ENCODE measurements around the gene DPAGT1. TPM values are rescaled to one million over a fixed set of nuclear protein-coding genes. Genes with fewer than 3 reads are reported as not detected.

DPAGT1 gene
- total RNA-seq, 1 donor, result 22.1 TPM

DNA sequence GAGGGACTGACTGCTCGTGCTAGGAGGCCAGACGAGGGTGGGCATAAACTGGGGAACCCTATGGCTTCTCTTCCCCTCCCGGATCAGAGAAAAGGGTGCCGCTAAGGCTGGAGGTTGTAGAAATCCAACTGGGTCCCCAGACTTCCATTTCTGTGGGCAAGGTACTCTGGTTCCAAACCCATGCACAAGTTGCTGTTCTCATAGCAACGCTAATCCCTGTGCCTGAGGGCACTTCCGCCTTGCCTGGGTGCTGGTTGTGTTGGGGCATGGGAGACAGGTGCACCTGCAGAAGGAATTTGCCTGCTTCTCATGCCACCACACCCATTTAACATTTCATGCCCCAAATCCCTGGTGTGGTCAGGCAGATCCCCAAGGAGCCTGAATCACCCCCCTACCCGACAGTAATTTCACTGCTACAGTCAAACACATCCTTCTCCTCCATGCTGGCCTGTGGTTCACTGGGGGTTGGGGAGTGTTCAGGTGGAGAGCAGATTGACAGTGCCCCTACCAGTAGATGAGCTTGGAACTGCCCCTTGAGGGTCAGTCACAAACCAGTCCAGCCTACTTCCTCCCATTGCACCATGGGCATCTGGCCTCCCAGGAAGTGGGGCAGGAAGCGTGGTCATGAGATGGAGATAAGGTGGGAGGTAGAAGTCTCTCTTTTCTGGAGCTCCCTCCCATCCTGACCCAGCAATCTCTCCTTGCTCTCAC lies 6.6 kb upstream of the DPAGT1 start:
- Histone ChIP-seq H4K20me1 (ENCODE audit: insufficient read depth, low read length) (peaks cover 12% of the 10 kb centered on the region), H3K27ac (ENCODE audit: low read depth, low read length) (peak overlapping the region; percentile 20), H3K79me2 (ENCODE audit: insufficient read depth, low read length) (peaks cover 24% of the 10 kb centered on the region), H3K4me1 (ENCODE audit: insufficient read depth, low read length) (peaks cover 19% of the 10 kb centered on the region), H3K4me3 (ENCODE audit: insufficient read depth, low read length) (peak overlapping the region; percentile 86), H3K27me3 (ENCODE audit: insufficient read depth, low read length) (no peaks in the 10 kb centered on the region), H2AFZ (ENCODE audit: low read length) (peak overlapping the region; percentile 86), H3K4me2 (ENCODE audit: insufficient read depth, low read length) (peak overlapping the region; percentile 96), H3K9me3 (ENCODE audit: low read depth, low read length) (no peaks in the 10 kb centered on the region), H3K36me3 (ENCODE audit: insufficient read depth, low read length) (peaks cover 25% of the 10 kb centered on the region)
- TF ChIP-seq, protein P1, sequence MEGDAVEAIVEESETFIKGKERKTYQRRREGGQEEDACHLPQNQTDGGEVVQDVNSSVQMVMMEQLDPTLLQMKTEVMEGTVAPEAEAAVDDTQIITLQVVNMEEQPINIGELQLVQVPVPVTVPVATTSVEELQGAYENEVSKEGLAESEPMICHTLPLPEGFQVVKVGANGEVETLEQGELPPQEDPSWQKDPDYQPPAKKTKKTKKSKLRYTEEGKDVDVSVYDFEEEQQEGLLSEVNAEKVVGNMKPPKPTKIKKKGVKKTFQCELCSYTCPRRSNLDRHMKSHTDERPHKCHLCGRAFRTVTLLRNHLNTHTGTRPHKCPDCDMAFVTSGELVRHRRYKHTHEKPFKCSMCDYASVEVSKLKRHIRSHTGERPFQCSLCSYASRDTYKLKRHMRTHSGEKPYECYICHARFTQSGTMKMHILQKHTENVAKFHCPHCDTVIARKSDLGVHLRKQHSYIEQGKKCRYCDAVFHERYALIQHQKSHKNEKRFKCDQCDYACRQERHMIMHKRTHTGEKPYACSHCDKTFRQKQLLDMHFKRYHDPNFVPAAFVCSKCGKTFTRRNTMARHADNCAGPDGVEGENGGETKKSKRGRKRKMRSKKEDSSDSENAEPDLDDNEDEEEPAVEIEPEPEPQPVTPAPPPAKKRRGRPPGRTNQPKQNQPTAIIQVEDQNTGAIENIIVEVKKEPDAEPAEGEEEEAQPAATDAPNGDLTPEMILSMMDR (IDR thresholded peaks at IDR 0.05; ENCODE audit: extremely low read depth, low read depth, low read length), result no peak
- peak; percentile 92 for DNase-seq (ENCODE audit: insufficient read length, low spot score, missing footprints)

GRCh38 chr11:119107538-119108145 lies 6.0 kb upstream of the DPAGT1 start:
- H4K20me1 ChIP-seq (ENCODE audit: insufficient read depth, low read length), result peaks cover 12% of the 10 kb centered on the region
- H3K9me3 ChIP-seq (ENCODE audit: low read depth, low read length), result no peaks in the 10 kb centered on the region
- peak overlapping the region; percentile 20 for H3K27ac ChIP-seq (ENCODE audit: low read depth, low read length)
- peak overlapping the region; percentile 86 for H3K4me3 ChIP-seq (ENCODE audit: insufficient read depth, low read length)
- H3K27me3 ChIP-seq (ENCODE audit: insufficient read depth, low read length), result no peaks in the 10 kb centered on the region
- H3K79me2 ChIP-seq (ENCODE audit: insufficient read depth, low read length), result peaks cover 24% of the 10 kb centered on the region
- DNase-seq (ENCODE audit: insufficient read length, low spot score, missing footprints), result peak; percentile 92
- peaks cover 19% of the 10 kb centered on the region for H3K36me3 ChIP-seq (ENCODE audit: insufficient read depth, low read length)
- H2AFZ ChIP-seq (ENCODE audit: low read length), result peak overlapping the region; percentile 86
- TF ChIP-seq, protein P1 (IDR thresholded peaks at IDR 0.05; ENCODE audit: extremely low read depth, low read depth, low read length), result no peak
- H3K4me2 ChIP-seq (ENCODE audit: insufficient read depth, low read length), result peak overlapping the region; percentile 96
- H3K4me1 ChIP-seq (ENCODE audit: insufficient read depth, low read length), result peaks cover 19% of the 10 kb centered on the region

DNA sequence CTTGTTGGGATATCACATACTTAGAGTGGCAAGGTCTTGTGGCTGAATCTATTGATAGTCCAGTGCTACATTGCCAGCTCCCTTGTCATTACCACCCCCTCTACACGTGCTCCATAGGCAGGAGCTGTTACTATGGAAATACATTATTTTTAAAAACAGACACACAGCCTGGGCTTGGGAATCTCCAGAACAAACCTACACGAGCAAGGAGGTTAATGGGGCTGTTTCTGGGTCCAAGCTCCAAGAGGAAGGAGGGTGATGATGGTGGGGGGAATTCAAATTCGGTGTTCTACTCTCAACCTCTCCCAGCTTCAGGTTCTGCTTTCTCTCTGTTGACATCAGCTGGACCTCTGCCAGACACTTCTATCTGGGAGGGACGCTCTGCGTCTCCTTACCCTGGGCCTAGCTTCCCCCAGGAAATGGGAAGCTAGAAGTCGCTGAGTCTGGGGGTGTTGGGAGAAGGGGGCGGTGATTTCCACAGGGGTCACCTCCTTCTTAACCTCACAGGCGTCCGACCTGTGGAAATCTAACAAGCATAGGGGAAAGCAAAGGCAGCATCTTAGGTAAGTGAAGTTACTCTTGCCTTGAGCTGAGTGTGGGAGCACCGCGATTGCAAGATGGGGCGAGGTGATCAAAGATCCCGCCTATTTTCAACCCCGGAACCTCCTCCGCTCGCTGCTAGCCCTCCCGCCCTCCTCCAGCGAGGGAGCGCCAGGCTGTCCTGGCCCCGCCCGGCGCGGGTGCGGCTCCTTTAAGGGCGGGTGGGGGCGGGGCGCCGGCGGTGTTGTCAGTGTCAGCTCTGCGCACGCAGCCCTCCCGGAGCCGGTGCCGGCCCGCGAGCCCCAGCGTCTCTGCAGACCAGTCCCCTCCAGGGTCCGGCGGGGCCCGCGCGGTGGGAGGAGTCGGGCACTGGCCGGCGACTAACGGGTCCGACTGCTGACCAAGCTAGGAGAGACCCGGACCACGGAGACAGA lies 5.2 kb upstream of the DPAGT1 start, which contains the start of gene C2CD2L:
Gene C2CD2L (plus strand): TSS at position 781 of the 974 bp plus-strand sequence. CDS start 398 bp downstream, outside the sequence.
- H3K79me2 ChIP-seq (ENCODE audit: insufficient read depth, low read length), result peaks cover 24% of the 10 kb centered on the region
- H3K4me3 ChIP-seq (ENCODE audit: insufficient read depth, low read length), result peak within 1 kb of the TSS; percentile 86
- peaks cover 12% of the 10 kb centered on the region for H4K20me1 ChIP-seq (ENCODE audit: insufficient read depth, low read length)
- TF ChIP-seq, protein P1 (IDR thresholded peaks at IDR 0.05; ENCODE audit: extremely low read depth, low read depth, low read length), result no peak
- peak within 1 kb of the TSS; percentile 90 for H2AFZ ChIP-seq (ENCODE audit: low read length)
- peaks cover 15% of the 10 kb centered on the region for H3K36me3 ChIP-seq (ENCODE audit: insufficient read depth, low read length)
- no peaks in the 10 kb centered on the region for H3K9me3 ChIP-seq (ENCODE audit: low read depth, low read length)
- H3K27ac ChIP-seq (ENCODE audit: low read depth, low read length), result peak within 1 kb of the TSS; percentile 82
- peak; percentile 99 for DNase-seq (ENCODE audit: insufficient read length, low spot score, missing footprints)
- H3K4me2 ChIP-seq (ENCODE audit: insufficient read depth, low read length), result peak within 1 kb of the TSS; percentile 96
- H3K27me3 ChIP-seq (ENCODE audit: insufficient read depth, low read length), result no peaks in the 10 kb centered on the region
- peaks cover 19% of the 10 kb centered on the region for H3K4me1 ChIP-seq (ENCODE audit: insufficient read depth, low read length)
